Measurements from ENCODE around the gene IQSEC1.

IQSEC1 gene

GRCh38 chr3:13085081-13085845 is 12.0 kb upstream of the IQSEC1 start:
- TF ChIP-seq TAF1 (IDR thresholded peaks at IDR 0.05; ENCODE audit: low read depth): no peak
- no peak for TF ChIP-seq ZBTB7A (IDR thresholded peaks at IDR 0.05; ENCODE audit: low read depth)
- no peak for TF ChIP-seq RAD21 (IDR thresholded peaks at IDR 0.05; ENCODE audit: low read depth)
- TF ChIP-seq TCF12 (IDR thresholded peaks at IDR 0.05; ENCODE audit: low read depth): no peak
- TF ChIP-seq CREB1 (IDR thresholded peaks at IDR 0.05; ENCODE audit: low read depth): no peak
- TF ChIP-seq, protein P1, sequence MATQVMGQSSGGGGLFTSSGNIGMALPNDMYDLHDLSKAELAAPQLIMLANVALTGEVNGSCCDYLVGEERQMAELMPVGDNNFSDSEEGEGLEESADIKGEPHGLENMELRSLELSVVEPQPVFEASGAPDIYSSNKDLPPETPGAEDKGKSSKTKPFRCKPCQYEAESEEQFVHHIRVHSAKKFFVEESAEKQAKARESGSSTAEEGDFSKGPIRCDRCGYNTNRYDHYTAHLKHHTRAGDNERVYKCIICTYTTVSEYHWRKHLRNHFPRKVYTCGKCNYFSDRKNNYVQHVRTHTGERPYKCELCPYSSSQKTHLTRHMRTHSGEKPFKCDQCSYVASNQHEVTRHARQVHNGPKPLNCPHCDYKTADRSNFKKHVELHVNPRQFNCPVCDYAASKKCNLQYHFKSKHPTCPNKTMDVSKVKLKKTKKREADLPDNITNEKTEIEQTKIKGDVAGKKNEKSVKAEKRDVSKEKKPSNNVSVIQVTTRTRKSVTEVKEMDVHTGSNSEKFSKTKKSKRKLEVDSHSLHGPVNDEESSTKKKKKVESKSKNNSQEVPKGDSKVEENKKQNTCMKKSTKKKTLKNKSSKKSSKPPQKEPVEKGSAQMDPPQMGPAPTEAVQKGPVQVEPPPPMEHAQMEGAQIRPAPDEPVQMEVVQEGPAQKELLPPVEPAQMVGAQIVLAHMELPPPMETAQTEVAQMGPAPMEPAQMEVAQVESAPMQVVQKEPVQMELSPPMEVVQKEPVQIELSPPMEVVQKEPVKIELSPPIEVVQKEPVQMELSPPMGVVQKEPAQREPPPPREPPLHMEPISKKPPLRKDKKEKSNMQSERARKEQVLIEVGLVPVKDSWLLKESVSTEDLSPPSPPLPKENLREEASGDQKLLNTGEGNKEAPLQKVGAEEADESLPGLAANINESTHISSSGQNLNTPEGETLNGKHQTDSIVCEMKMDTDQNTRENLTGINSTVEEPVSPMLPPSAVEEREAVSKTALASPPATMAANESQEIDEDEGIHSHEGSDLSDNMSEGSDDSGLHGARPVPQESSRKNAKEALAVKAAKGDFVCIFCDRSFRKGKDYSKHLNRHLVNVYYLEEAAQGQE (IDR thresholded peaks at IDR 0.05; ENCODE audit: low read depth): no peak
- TF ChIP-seq, protein P2, sequence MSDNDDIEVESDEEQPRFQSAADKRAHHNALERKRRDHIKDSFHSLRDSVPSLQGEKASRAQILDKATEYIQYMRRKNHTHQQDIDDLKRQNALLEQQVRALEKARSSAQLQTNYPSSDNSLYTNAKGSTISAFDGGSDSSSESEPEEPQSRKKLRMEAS (IDR thresholded peaks at IDR 0.05): no peak
- no peak for TF ChIP-seq EP300 (IDR thresholded peaks at IDR 0.05; ENCODE audit: borderline replicate concordance)
- TF ChIP-seq CEBPB (IDR thresholded peaks at IDR 0.05): no peak
- TF ChIP-seq YY1 (IDR thresholded peaks at IDR 0.05; ENCODE audit: low read depth): no peak
- no peak for TF ChIP-seq NFIC (IDR thresholded peaks at IDR 0.05)
- no peak for TF ChIP-seq TEAD4 (IDR thresholded peaks at IDR 0.05)
- no peak for TF ChIP-seq EGR1 (IDR thresholded peaks at IDR 0.05)
- TF ChIP-seq FOXM1 (IDR thresholded peaks at IDR 0.05; ENCODE audit: borderline replicate concordance, low read depth): no peak
- no peak for TF ChIP-seq USF1 (IDR thresholded peaks at IDR 0.05)

- TF ChIP-seq EGR1 (IDR thresholded peaks at IDR 0.05) (no peak), TAF1 (IDR thresholded peaks at IDR 0.05; ENCODE audit: low read depth) (no peak), EP300 (IDR thresholded peaks at IDR 0.05; ENCODE audit: borderline replicate concordance) (no peak), FOXM1 (IDR thresholded peaks at IDR 0.05; ENCODE audit: borderline replicate concordance, low read depth) (no peak), USF1 (IDR thresholded peaks at IDR 0.05) (no peak), RAD21 (IDR thresholded peaks at IDR 0.05; ENCODE audit: low read depth) (no peak), CEBPB (IDR thresholded peaks at IDR 0.05) (no peak), ZBTB7A (IDR thresholded peaks at IDR 0.05; ENCODE audit: low read depth) (no peak), NFIC (IDR thresholded peaks at IDR 0.05) (no peak), YY1 (IDR thresholded peaks at IDR 0.05; ENCODE audit: low read depth) (no peak), TCF12 (IDR thresholded peaks at IDR 0.05; ENCODE audit: low read depth) (no peak), TEAD4 (IDR thresholded peaks at IDR 0.05) (no peak), CREB1 (IDR thresholded peaks at IDR 0.05; ENCODE audit: low read depth) (no peak)
- TF ChIP-seq, protein P2 (IDR thresholded peaks at IDR 0.05): no peak
- TF ChIP-seq, protein P1 (IDR thresholded peaks at IDR 0.05; ENCODE audit: low read depth): no peak
Observed at GRCh38 chr3:13083898-13084297, 10.7 kb upstream of the IQSEC1 start.

DNA sequence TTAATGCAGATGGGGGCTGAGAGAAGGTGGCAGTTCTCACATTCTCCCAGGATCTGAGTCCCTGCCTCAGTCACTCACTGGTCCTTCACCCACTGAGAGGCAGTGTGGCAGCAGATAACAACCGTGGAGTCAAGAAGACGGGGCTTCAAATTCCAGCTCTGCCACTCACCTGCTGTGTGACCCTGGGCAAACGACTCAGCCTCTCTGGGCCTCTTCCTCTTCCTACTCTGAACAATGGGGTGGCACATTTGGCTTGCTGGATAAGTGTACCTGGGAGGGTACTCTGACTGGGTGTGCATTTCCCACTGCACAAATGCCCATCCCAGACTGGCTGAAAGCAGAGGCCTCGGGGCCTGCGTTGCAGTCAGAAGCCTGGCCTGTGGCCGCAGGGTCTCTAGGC is 10.0 kb upstream of the IQSEC1 start:
- TF ChIP-seq, protein P1 (IDR thresholded peaks at IDR 0.05; ENCODE audit: low read depth): no peak
- no peak for TF ChIP-seq YY1 (IDR thresholded peaks at IDR 0.05; ENCODE audit: low read depth)
- no peak for TF ChIP-seq NFIC (IDR thresholded peaks at IDR 0.05)
- no peak for TF ChIP-seq TCF12 (IDR thresholded peaks at IDR 0.05; ENCODE audit: low read depth)
- TF ChIP-seq TEAD4 (IDR thresholded peaks at IDR 0.05): no peak
- no peak for TF ChIP-seq ZBTB7A (IDR thresholded peaks at IDR 0.05; ENCODE audit: low read depth)
- no peak for TF ChIP-seq CEBPB (IDR thresholded peaks at IDR 0.05)
- TF ChIP-seq TAF1 (IDR thresholded peaks at IDR 0.05; ENCODE audit: low read depth): no peak
- no peak for TF ChIP-seq EP300 (IDR thresholded peaks at IDR 0.05; ENCODE audit: borderline replicate concordance)
- TF ChIP-seq FOXM1 (IDR thresholded peaks at IDR 0.05; ENCODE audit: borderline replicate concordance, low read depth): no peak

DNA sequence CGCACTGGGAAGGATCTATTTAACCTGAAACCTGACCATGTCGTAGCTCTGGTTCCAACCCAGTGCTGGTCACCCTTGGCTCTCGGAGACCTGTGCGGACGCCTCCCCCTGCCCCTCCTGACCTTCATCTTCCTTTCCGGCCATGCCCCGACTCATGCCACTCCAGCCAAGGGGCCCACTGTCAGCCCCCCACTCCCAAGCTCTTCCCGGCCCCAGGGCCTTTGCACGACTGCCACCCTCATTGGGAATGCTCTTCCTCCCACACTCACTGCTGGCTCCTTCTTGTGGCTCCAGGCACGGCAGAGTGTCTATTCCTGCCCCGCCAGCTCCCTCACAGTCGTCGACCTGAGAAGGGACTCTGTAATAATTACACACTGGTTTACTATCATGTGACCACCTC is 9.4 kb upstream of the IQSEC1 start:
- TF ChIP-seq TCF12 (IDR thresholded peaks at IDR 0.05; ENCODE audit: low read depth) (no peak), NFIC (IDR thresholded peaks at IDR 0.05) (no peak), EP300 (IDR thresholded peaks at IDR 0.05; ENCODE audit: borderline replicate concordance) (no peak), CEBPB (IDR thresholded peaks at IDR 0.05) (no peak), YY1 (IDR thresholded peaks at IDR 0.05; ENCODE audit: low read depth) (no peak), EGR1 (IDR thresholded peaks at IDR 0.05) (no peak), RAD21 (IDR thresholded peaks at IDR 0.05; ENCODE audit: low read depth) (no peak), USF1 (IDR thresholded peaks at IDR 0.05) (no peak)

Measured in Ishikawa (cell line).